A549 treated with AZD9567 at 1 μM for 4 hours (cell line): ENCODE results near the gene CSF3R. TPM values are rescaled to one million over a fixed set of nuclear protein-coding genes. Genes with fewer than 3 reads are reported as not detected.

ENCODE experiments used
- total RNA-seq: library from RNA; stranded (reverse); fragments of 200-300 nt; extraction: Qiagen RNA extraction; gene quantifications from 5 replicates; pipeline ENCODE4 v1.2.3, GENCODE V29; 2022; ENCODE audit not compliant: insufficient read depth

CSF3R gene
- not detected in 5 replicates for total RNA-seq

DNA sequence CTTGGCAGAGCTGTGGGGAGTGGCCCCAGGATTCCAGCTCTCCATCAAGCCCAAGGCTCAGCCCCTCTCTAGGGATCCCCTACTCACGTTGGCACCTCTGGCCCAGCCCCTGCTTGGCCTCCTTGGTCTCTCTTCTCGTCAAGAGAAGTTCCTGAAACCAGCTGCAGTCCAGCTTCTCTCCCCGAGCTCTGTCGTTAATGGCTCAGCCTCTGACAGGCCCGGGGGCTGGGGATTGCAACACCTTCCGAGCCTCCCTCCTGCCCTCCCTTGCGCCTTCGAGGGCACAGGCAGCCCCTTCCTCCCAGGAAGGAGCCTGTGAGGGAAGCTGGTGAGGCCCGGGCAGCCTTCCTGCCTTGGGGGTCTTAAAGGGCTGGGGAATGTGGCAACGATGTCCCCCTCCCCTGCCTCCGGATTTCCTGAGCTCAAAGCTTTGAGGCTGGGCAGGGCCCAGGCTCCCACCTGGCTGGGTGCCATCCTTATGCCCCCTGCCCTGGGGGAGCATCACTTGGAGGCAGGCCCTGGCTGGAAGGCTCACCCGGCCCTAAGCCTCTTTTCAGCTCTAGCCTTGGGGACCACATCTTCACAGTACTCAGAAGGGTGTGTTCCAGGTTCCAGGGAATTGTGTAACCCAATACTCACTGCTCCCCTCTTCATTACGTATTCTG, at the start of gene CSF3R:
Gene CSF3R, minus strand, starts transcription at position 190 of the 665 bp plus-strand sequence. CDS start 3,417 bp downstream, outside the sequence.

DNA sequence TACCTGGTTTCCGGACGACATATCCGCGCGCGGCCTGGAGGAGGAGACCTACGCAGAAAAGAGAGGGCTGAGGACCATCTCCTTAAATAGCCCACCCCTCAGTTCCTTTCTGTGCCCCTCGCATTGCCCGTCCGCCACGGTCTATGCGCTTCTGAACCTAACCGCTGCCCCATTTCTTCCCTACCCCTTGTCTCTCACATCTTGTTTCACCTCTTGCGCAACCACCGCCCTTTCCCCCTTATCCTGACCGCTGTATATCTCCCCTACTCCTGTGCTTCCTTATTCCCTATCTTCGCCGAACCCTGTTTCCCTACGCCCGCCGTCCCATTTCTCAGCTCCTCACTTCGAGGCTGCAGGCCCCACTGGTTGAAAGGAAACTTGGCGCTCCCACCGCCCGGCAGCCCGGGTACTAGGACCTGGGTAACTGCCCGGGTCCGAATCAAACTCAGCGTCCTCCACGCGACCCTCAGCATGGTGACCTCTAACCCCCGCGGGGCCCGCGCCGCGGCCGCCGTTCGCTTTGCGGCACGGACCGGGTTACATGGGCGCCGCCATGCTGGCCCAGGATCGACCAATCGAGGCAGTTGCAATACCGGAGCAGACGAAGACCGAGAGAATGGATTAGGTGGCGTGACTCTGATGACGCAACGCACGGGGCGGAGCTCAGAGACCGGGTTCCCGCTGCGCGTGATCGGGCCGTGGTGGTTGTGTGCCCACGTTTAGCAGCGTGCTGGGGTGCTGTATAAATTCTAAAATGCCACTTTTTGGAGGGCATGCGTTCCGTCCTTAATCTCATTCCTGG, 18.7 kb downstream of the CSF3R start, which contains the start of gene MRPS15:
Gene MRPS15, minus strand, starts transcription at position 582 of the 802 bp plus-strand sequence. Its CDS starts 109 bp downstream, at position 473.

DNA sequence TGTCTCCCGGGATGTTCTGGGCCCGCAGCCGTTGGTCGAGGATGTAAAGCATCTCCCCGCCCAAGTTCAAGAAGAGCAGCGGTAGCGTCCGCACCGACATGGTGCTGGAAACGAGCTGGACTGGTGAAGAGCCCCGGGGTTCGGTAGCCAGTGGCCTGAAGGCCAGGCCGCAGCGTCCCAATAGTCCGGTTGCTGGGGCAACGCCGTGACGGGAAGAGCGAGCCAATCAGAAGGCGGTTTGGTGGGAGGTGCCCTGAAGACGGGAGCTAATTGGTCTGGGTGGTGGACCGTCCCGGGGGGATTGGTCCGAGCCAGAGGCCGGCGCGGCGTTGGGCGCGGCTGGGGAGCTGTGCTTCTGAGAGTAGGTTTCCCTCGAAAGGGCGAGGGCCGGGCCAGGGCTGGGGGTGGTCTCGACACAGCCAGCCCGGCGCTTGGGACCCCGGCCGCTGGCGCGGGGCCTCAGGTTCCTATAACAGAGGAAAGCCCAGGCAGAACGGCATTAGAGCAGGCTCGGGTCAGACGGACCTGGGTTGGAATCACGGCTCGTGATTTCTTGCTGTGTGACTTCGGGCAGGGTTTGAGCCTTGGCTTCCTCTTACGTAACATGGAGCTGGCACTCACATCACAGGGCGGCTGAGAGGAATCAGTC, 32.3 kb downstream of the CSF3R start, which contains the start of gene OSCP1:
Gene OSCP1, minus strand, starts transcription at position 182 of the 649 bp plus-strand sequence. Its CDS starts 82 bp downstream, at position 100.

Other genes starting within 250 kb of the CSF3R start
- gene SH3D21, start 176.5 kb downstream of the CSF3R start, total RNA-seq: 1.6 to 3.3 TPM (median 2.6 TPM) in 5 replicates
- gene EVA1B, start 159.3 kb downstream of the CSF3R start, total RNA-seq: 4.7 to 23.5 TPM (median 19.8 TPM) in 5 replicates
- gene STK40, start 97.0 kb downstream of the CSF3R start, total RNA-seq: 9.8 to 11.0 TPM (median 10.4 TPM) in 5 replicates
- 36.1 to 44.9 TPM (median 43.5 TPM) in 5 replicates for gene LSM10, start 85.0 kb downstream of the CSF3R start, total RNA-seq
- gene OSCP1, start 32.5 kb downstream of the CSF3R start, total RNA-seq: 6.1 to 7.4 TPM (median 6.5 TPM) in 5 replicates
- gene MRPS15, start 18.5 kb downstream of the CSF3R start, total RNA-seq: 49.3 to 83.5 TPM (median 79.0 TPM) in 5 replicates